IMR-90 (cell line): ENCODE measurements around the gene DNASE1. TPM values are rescaled to one million over a fixed set of nuclear protein-coding genes. Genes with fewer than 3 reads are reported as not detected.

Experiments
- ATAC-seq: fragments of 200-7000 bp; cut with Tn5 transposase; 2 replicates; pipeline ENCODE4 v1.9.1; 2020; ENCODE audit warnings: low read depth, mild to moderate bottlenecking, moderate library complexity
- BruUV-seq: library from RNA; stranded (reverse); fragments of 400-500 nt; replicated peaks from 2 replicates; lab custom pipeline; 2021; lab: Mats Ljungman, UMichigan
- CTCF ChIA-PET: fragments of 300-600 bp; formaldehyde crosslinking; extraction: SDS; loops from one replicate; lab custom pipeline; 2021; ENCODE audit warnings: antibody characterized with exemption; lab: Yijun Ruan, JAX
- POLR2A ChIA-PET: fragments of 300-600 bp; sonication (Branson Sonifier 250); formaldehyde crosslinking; loops from one replicate; lab custom pipeline; 2022; ENCODE audit warnings: antibody characterized with exemption; ENCODE audit not compliant: unreplicated experiment; lab: Charles Lee
- DNase-seq: peaks from one replicate; pipeline ENCODE4 v3.0.0; 2013
- H2AFZ ChIP-seq: replicated peaks from 2 replicates; pipeline ENCODE3; 2013; ENCODE audit warnings: low read length, mild to moderate bottlenecking; ENCODE audit not compliant: poor library complexity
- H2AK5ac ChIP-seq: 2 replicates; pipeline ENCODE4 v1.6.1; 2013; ENCODE audit warnings: low read depth, low read length, inconsistent platforms
- H2AK9ac ChIP-seq: replicated peaks from 2 replicates; pipeline ENCODE3; 2013; ENCODE audit warnings: mild to moderate bottlenecking, low read depth, low read length, moderate library complexity; ENCODE audit not compliant: poor library complexity
- H2BK120ac ChIP-seq: 2 replicates; pipeline ENCODE4 v1.6.1; 2013; ENCODE audit warnings: low read depth, low read length, inconsistent platforms
- H2BK15ac ChIP-seq: 3 replicates; pipeline ENCODE4 v1.6.1; 2013; ENCODE audit warnings: low read depth, low read length, inconsistent platforms
- H2BK20ac ChIP-seq: 2 replicates; pipeline ENCODE4 v1.6.1; 2013; ENCODE audit warnings: low read depth, mild to moderate bottlenecking, inconsistent platforms, low read length, moderate library complexity
- H2BK5ac ChIP-seq: 2 replicates; pipeline ENCODE4 v1.6.1; 2013; ENCODE audit warnings: mild to moderate bottlenecking, low read depth, low read length, inconsistent platforms; ENCODE audit not compliant: poor library complexity, severe bottlenecking
- H3K14ac ChIP-seq: replicated peaks from 2 replicates; pipeline ENCODE4 v1.6.1; 2013; ENCODE audit warnings: low read depth, low read length, inconsistent platforms
- H3K18ac ChIP-seq: 2 replicates; pipeline ENCODE4 v1.6.1; 2013; ENCODE audit warnings: low read depth, low read length, control low read depth
- H3K23ac ChIP-seq: 2 replicates; pipeline ENCODE4 v1.6.1; 2013; ENCODE audit warnings: low read depth, low read length, inconsistent platforms
- H3K27ac ChIP-seq: 2 replicates; pipeline ENCODE4 v1.5.1; 2013; ENCODE audit warnings: mild to moderate bottlenecking, control low read depth, low read length; ENCODE audit not compliant: insufficient read depth
- H3K27me3 ChIP-seq: 2 replicates; pipeline ENCODE4 v1.6.1; 2013; ENCODE audit warnings: low read length; ENCODE audit not compliant: control insufficient read depth, insufficient read depth
- H3K36me3 ChIP-seq: 2 replicates; pipeline ENCODE4 v1.6.1; 2013; ENCODE audit warnings: low read length, mixed read lengths; ENCODE audit not compliant: control insufficient read depth, insufficient read depth
- H3K4ac ChIP-seq: 2 replicates; pipeline ENCODE4 v1.6.1; 2013; ENCODE audit warnings: low read depth, low read length, inconsistent platforms
- H3K4me1 ChIP-seq: 2 replicates; pipeline ENCODE4 v1.6.1; 2013; ENCODE audit warnings: low read length, mixed read lengths; ENCODE audit not compliant: control insufficient read depth, insufficient read depth
- H3K4me2 ChIP-seq: 2 replicates; pipeline ENCODE4 v1.6.1; 2013; ENCODE audit warnings: low read depth, mild to moderate bottlenecking, control low read depth, low read length, moderate library complexity
- H3K4me3 ChIP-seq: 2 replicates; pipeline ENCODE4 v1.5.1; 2013; ENCODE audit warnings: low read depth, mild to moderate bottlenecking, control low read depth, low read length, moderate library complexity; ENCODE audit not compliant: insufficient read depth
- H3K56ac ChIP-seq: 2 replicates; pipeline ENCODE4 v1.6.1; 2013; ENCODE audit warnings: low read length, inconsistent platforms; ENCODE audit not compliant: insufficient read depth; ENCODE audit errors: extremely low read depth
- H3K79me1 ChIP-seq, 2 experiments: 2 replicates each; pipeline ENCODE4 v1.6.1; 2013; ENCODE audit warnings: low read length in 2 of 2, inconsistent platforms in 1 of 2, low read depth in 1 of 2
- H3K9ac ChIP-seq: 2 replicates; pipeline ENCODE4 v1.6.1; 2013; ENCODE audit warnings: low read depth, low read length, control low read depth
- H3K9me1 ChIP-seq: 2 replicates; pipeline ENCODE4 v1.6.1; 2013; ENCODE audit warnings: low read length, inconsistent platforms; ENCODE audit not compliant: insufficient read depth
- H3K9me3 ChIP-seq: 2 replicates; pipeline ENCODE4 v1.6.1; 2013; ENCODE audit warnings: low read length; ENCODE audit not compliant: control insufficient read depth, insufficient read depth
- H4K20me1 ChIP-seq: 2 replicates; pipeline ENCODE4 v1.6.1; 2013; ENCODE audit warnings: low read length, inconsistent platforms; ENCODE audit not compliant: insufficient read depth
- H4K5ac ChIP-seq: 2 replicates; pipeline ENCODE4 v1.6.1; 2013; ENCODE audit warnings: mild to moderate bottlenecking, low read depth, low read length, control low read depth
- H4K8ac ChIP-seq, 2 experiments: 2 replicates each; pipeline ENCODE4 v1.6.1; 2013; ENCODE audit warnings: low read depth in 2 of 2, low read length in 2 of 2, control low read depth in 1 of 2, inconsistent platforms in 1 of 2
- H4K91ac ChIP-seq: 2 replicates; pipeline ENCODE4 v1.6.1; 2013; ENCODE audit warnings: low read depth, low read length, inconsistent platforms; ENCODE audit not compliant: insufficient read depth
- BHLHE40 ChIP-seq: fragments of 150-350 bp; IDR thresholded peaks from 2 replicates; pipeline ENCODE4 v1.6.1; 2016; ENCODE audit warnings: mild to moderate bottlenecking, low read depth, low read length
- CEBPB ChIP-seq: IDR thresholded peaks from 2 replicates; pipeline ENCODE4 v1.6.1; 2012; ENCODE audit warnings: low read depth, low read length, improper control_type of control experiment
- CHD1 ChIP-seq: IDR thresholded peaks from 2 replicates; pipeline ENCODE4 v1.6.1; 2012; ENCODE audit warnings: low read depth, low read length, improper control_type of control experiment
- MAZ ChIP-seq: IDR thresholded peaks from 2 replicates; pipeline ENCODE4 v1.6.1; 2012; ENCODE audit warnings: low read depth, mild to moderate bottlenecking, low read length, improper control_type of control experiment, moderate library complexity, borderline replicate concordance
- MXI1 ChIP-seq: IDR thresholded peaks from 2 replicates; pipeline ENCODE4 v1.6.1; 2012; ENCODE audit warnings: low read depth, mild to moderate bottlenecking, low read length, moderate library complexity, borderline replicate concordance
- NFE2L2 ChIP-seq: fragments of 150-350 bp; IDR thresholded peaks from 2 replicates; pipeline ENCODE4 v1.6.1; 2016; ENCODE audit warnings: low read depth, mild to moderate bottlenecking, low read length
- POLR2A ChIP-seq: IDR thresholded peaks from 2 replicates; pipeline ENCODE4 v1.6.1; 2012; ENCODE audit warnings: mild to moderate bottlenecking, low read depth, low read length
- RFX5 ChIP-seq: IDR thresholded peaks from 2 replicates; pipeline ENCODE4 v1.8.0; 2012; ENCODE audit warnings: low read depth, mild to moderate bottlenecking, low read length, moderate library complexity
- SMC3 ChIP-seq: fragments of 150-350 bp; IDR thresholded peaks from 2 replicates; pipeline ENCODE4 v1.6.1; 2016; ENCODE audit warnings: low read depth, mild to moderate bottlenecking, antibody characterized with exemption, low read length, moderate library complexity
- WGBS, 2 experiments: methylation state at CpG; one replicate each; pipeline versions ENCODE4 v1.1.5 to v1.1.7; 2013; ENCODE audit warnings: missing lambda C conversion rate in 2 of 2; ENCODE audit not compliant: insufficient read length in 1 of 2; ENCODE audit errors: extremely low coverage in 2 of 2; 5-methylcytosine and 5-hydroxymethylcytosine counted together
- dilution Hi-C: fragments of 300-500 bp; cut with HindIII; formaldehyde crosslinking; loops from one replicate; pipeline ENCODE4 v1.14.3; 2018; ENCODE audit warnings: low sequenced_read_pairs; ENCODE audit not compliant: unreplicated experiment
- in situ Hi-C: fragments of 300-500 bp; cut with MboI; formaldehyde crosslinking; loops from 3 replicates; pipeline ENCODE4 v1.14.3; 2019; ENCODE audit warnings: low sequenced_read_pairs, inconsistent platforms, mixed read lengths
- intact Hi-C: fragments of 100-400 bp; cut with micrococcal nuclease; formaldehyde crosslinking; loops from 2 replicates; pipeline ENCODE4 v1.10.0; 2022
- polyA plus RNA-seq, 3 experiments: library from polyadenylated mRNA; depleted of rRNA; stranded (reverse); fragments of >200 nt; gene quantifications; 2 replicates each; pipeline ENCODE4 v1.2.3, GENCODE V29; 2012; ENCODE audit warnings: low replicate concordance in 1 of 3
- total RNA-seq: library from RNA; depleted of rRNA; stranded (reverse); fragments of >200 nt; gene quantifications from 2 replicates; pipeline ENCODE4 v1.2.3, GENCODE V29; 2012
- TF ChIP-seq, protein P1 (sequence below): fragments of 150-350 bp; IDR thresholded peaks from 2 replicates; pipeline ENCODE4 v1.6.1; 2016; ENCODE audit warnings: low read depth, mild to moderate bottlenecking, low read length, moderate library complexity, borderline replicate concordance
- TF ChIP-seq, protein P2 (sequence below): fragments of 150-350 bp; IDR thresholded peaks from 2 replicates; pipeline ENCODE4 v1.6.1; 2017; ENCODE audit warnings: mild to moderate bottlenecking, antibody characterized with exemption, low read length, low read depth

Gene DNASE1
- total and polyA plus RNA-seq, 2 of the 4 experiments (the other 2 are of a cell fraction) = 5.4 to 15.9 TPM

DNA sequence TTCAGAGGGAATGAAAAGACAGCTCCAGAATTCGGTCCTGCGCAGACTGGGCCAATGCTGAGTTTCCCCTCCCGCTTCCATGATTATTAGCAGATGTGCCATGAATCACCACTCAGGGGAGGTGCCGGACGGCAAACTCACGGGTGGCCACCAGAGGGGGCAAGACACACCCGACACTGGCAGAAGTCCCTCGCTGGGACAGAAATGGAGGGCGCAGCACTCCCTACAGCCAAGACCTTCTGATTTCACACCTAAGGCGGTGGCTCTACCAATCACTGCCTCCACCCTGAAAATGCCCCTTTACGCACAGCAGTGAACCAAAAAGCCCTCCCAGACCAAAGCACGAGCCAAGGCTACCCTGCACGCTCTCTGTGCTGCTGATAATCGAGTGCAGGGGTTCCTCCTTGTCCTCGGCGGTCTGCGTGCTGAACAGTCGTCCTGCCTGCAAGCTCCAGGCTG, 36.0 kb downstream of the DNASE1 start (continued):
- peak; percentile 76; the same call in 1 of the 2 replicates for TF ChIP-seq MAZ

DNA sequence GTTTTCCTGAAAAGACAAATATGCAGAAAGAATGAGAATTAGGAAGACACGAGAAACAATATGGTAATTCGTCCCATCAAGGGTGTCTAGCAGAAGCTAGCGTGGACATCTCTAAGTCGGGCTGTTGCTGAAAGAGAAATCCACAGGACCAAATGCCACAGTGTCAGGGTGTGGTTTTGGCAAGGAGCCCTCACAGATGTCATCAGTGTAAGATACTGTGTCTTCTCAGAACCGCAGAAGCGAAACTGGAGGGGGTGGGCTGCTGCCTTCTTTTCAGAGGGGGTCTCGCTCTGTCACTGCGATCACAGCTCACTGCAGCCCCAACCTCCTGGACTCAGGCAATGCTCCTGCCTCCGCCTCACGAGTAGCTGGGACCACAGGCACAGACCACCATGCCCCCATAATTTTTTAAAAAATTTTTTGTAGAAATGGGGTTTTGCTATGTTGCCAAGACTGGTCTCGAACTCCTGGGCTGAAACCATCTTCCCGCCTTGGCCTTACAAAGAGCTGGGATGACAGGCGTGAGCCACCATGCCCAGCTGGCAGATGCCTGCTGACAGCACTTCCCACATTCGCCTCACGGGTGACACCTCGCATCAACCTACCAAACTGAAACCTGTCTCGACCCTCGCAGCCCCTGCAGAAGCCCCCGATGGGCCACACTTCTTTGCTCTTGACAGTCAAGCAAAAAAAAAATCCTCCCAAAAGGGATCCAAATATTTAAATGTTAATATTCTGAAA, 36.7 kb downstream of the DNASE1 start:
- no TSS peak for BruUV-seq
- Histone ChIP-seq H3K4ac (peak overlapping the region; percentile 66), H2AK5ac (peak overlapping the region; percentile 51; the same call in 1 of the 2 replicates), H3K27me3 (no peaks in the 10 kb centered on the region), H2BK15ac (no peak overlapping the region), H3K56ac (no peak overlapping the region), H3K9me1 (0 out of 2 replicates have a peak, but pooled peaks cover 8% of the 10 kb centered on the region), H3K79me1 (peaks cover 17 to 49% of the 10 kb centered on the region in 2 experiments), H4K8ac (peak overlapping the region in 1 of 2 experiments; percentile 90; a peak in 2 of 4 replicates), H4K91ac (peak overlapping the region; percentile 37; the same call in 1 of the 2 replicates), H4K5ac (peak overlapping the region; percentile 51; the same call in 1 of the 2 replicates), H2AK9ac (peak overlapping the region; percentile 79), H3K4me1 (peaks cover 8% of the 10 kb centered on the region), H3K14ac (peak overlapping the region; percentile 62; the same call in 1 of the 2 replicates), H3K36me3 (peaks cover 9% of the 10 kb centered on the region; the same call in 1 of the 2 replicates), H2BK120ac (peak overlapping the region; percentile 70; the same call in 1 of the 2 replicates), H2AFZ (peak overlapping the region; percentile 91), H3K18ac (no peak overlapping the region), H3K4me3 (no peak overlapping the region), H2BK20ac (no peak overlapping the region), H3K23ac (no peak overlapping the region; the same call in 1 of the 2 replicates), H2BK5ac (no peak overlapping the region), H3K27ac (no peak overlapping the region), H3K9me3 (no peaks in the 10 kb centered on the region), H3K4me2 (no peak overlapping the region), H4K20me1 (peaks cover 4% of the 10 kb centered on the region; the same call in 1 of the 2 replicates), H3K9ac (no peak overlapping the region)
- ChIA-PET POLR2A (no interaction called here), CTCF (interaction anchor here (0.7 to 1.1 kb wide), 6 partner anchors 8 to 187 kb away, joined by 3 to 6 read pairs (median 4); no protein-coding TSS in a partner anchor)
- intact Hi-C loops = loop anchor here (1.0 to 10.0 kb wide), 5 partner anchors 164 to 564 kb away; partner anchors contain the start of gene ADCY9
- DNase-seq (no peak), ATAC-seq (peak; percentile 3; the same call in 1 of the 2 replicates)
- in situ Hi-C loops = no loop called here
- dilution Hi-C loops = no loop called here
- 84% methylated on average over 7 of the region's 19 CpGs; no CpG with 5 or more reads in 1 of the 2 experiments for WGBS, 2 experiments
- TF ChIP-seq CEBPB = no peak
- no peak for TF ChIP-seq RFX5
- TF ChIP-seq BHLHE40 = no peak
- TF ChIP-seq, protein P1, sequence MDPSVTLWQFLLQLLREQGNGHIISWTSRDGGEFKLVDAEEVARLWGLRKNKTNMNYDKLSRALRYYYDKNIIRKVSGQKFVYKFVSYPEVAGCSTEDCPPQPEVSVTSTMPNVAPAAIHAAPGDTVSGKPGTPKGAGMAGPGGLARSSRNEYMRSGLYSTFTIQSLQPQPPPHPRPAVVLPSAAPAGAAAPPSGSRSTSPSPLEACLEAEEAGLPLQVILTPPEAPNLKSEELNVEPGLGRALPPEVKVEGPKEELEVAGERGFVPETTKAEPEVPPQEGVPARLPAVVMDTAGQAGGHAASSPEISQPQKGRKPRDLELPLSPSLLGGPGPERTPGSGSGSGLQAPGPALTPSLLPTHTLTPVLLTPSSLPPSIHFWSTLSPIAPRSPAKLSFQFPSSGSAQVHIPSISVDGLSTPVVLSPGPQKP = no peak
- TF ChIP-seq CHD1 = no peak
- TF ChIP-seq POLR2A = no peak
- TF ChIP-seq, protein P2, sequence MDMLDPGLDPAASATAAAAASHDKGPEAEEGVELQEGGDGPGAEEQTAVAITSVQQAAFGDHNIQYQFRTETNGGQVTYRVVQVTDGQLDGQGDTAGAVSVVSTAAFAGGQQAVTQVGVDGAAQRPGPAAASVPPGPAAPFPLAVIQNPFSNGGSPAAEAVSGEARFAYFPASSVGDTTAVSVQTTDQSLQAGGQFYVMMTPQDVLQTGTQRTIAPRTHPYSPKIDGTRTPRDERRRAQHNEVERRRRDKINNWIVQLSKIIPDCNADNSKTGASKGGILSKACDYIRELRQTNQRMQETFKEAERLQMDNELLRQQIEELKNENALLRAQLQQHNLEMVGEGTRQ = no peak
- no peak for TF ChIP-seq MAZ
- no peak for TF ChIP-seq NFE2L2
- TF ChIP-seq SMC3 = no peak
- no peak for TF ChIP-seq MXI1
